Esophagus muscularis mucosa (tissue), 3 donors: ENCODE results near the gene MPP3.

Experiments
- POLR2A ChIP-seq: fragments of 450-650 bp; IDR thresholded peaks from one replicate; pipeline ENCODE4 v1.6.1; 2017; ENCODE audit warnings: antibody characterized with exemption, moderate library complexity, mild to moderate bottlenecking, low read depth
- TF ChIP-seq, protein P1 (sequence below), 3 experiments: fragments of 200-600 bp in 2 of 3; fragments of 450-650 bp in 1 of 3; sonication (generic) in 2 of 3; IDR thresholded peaks; one replicate each; pipeline ENCODE4 v1.5.1; 2017 to 2019; ENCODE audit warnings: antibody characterized with exemption in 3 of 3, mild to moderate bottlenecking in 2 of 3, moderate library complexity in 1 of 3

DNA sequence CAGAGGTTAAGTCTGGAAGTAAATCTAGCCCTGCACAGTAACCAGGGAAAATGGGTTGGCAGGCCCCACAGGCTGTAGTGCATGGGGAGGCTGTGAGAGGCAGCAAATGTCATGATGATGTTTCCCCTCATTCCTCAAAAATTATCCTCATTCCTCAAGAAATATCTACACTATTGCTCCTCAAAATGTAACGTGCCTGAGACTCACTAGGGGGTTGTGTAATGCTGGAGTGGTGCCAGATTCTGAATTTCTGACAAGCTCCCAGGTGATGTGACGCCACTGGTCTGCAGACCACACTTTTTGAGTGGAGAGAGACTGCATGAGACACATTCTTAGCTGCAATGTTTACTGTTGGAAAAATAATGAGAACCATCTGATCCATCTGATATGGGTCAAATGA lies 1.2 kb upstream of the MPP3 start:
- TF ChIP-seq, protein P1, sequence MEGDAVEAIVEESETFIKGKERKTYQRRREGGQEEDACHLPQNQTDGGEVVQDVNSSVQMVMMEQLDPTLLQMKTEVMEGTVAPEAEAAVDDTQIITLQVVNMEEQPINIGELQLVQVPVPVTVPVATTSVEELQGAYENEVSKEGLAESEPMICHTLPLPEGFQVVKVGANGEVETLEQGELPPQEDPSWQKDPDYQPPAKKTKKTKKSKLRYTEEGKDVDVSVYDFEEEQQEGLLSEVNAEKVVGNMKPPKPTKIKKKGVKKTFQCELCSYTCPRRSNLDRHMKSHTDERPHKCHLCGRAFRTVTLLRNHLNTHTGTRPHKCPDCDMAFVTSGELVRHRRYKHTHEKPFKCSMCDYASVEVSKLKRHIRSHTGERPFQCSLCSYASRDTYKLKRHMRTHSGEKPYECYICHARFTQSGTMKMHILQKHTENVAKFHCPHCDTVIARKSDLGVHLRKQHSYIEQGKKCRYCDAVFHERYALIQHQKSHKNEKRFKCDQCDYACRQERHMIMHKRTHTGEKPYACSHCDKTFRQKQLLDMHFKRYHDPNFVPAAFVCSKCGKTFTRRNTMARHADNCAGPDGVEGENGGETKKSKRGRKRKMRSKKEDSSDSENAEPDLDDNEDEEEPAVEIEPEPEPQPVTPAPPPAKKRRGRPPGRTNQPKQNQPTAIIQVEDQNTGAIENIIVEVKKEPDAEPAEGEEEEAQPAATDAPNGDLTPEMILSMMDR (IDR thresholded peaks at IDR 0.05), result no peak
- TF ChIP-seq POLR2A, result no peak
